ENCODE data around the gene ESYT3.

Gene ESYT3

DNA sequence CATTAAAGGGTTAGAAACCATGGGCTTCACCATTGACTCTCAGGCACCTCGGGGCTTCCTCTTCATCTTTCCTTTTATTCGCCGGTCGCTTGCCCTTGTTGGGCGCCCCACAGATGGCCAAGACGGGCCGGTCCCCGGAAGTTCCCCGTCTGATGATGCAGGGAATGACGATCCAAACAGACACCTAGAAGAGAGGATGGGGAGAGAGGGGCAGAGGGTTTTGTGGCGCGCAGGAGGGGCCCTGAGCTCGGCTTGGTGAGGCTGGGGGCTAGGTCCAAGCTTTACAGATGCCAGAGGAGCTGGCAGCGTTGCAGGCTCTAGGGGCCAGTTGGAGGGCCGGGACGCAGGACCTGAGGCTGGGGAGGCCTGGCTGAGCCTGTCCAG lies 532 bp upstream of the ESYT3 start:
- no peak for TF ChIP-seq ZFX (IDR thresholded peaks at IDR 0.05)
- TF ChIP-seq, protein P1, sequence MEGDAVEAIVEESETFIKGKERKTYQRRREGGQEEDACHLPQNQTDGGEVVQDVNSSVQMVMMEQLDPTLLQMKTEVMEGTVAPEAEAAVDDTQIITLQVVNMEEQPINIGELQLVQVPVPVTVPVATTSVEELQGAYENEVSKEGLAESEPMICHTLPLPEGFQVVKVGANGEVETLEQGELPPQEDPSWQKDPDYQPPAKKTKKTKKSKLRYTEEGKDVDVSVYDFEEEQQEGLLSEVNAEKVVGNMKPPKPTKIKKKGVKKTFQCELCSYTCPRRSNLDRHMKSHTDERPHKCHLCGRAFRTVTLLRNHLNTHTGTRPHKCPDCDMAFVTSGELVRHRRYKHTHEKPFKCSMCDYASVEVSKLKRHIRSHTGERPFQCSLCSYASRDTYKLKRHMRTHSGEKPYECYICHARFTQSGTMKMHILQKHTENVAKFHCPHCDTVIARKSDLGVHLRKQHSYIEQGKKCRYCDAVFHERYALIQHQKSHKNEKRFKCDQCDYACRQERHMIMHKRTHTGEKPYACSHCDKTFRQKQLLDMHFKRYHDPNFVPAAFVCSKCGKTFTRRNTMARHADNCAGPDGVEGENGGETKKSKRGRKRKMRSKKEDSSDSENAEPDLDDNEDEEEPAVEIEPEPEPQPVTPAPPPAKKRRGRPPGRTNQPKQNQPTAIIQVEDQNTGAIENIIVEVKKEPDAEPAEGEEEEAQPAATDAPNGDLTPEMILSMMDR (conservative IDR thresholded peaks at IDR 0.05): no peak
- peak overlapping the region; percentile 63 for H3K27ac ChIP-seq

DNA sequence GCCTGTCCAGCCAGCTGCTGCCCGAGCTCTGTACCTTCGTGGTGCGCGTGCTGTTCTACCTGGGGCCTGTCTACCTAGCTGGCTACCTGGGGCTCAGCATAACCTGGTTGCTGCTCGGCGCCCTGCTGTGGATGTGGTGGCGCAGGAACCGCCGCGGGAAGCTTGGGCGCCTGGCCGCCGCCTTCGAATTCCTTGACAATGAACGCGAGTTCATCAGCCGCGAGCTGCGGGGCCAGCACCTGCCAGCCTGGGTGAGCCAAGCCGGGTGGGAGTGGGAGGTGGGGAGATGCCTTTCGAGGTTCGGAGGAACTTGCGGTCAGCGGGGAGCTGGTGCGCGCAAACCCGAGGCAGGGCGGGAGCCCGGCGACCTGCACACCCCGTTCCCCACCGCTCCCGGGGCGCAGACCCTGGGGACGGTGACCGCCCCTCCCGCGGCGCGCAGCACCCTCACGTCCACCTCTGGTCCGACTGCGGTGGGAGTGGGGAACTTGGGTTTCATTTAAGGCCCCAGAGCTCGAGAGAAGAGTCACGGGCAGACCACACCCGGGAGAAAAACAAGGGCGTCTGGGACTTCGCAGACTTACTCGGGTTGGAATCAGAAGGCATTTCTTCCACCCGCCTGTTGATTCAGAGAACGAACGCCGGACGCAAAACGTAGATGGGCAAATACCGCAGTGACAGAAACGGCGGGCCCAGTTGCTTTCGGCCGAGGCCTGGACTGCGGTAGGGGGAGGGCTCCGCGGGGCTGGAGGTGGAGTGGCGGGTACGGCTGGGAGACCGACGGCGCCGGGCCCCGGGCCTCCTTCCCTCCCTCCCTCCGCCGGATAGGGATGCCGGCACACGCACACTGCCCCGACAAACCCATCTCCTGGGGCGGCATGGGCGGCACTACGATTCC lies 708 bp downstream of the ESYT3 start:
- peak overlapping the region; percentile 63 for H3K27ac ChIP-seq
- TF ChIP-seq ZFX (IDR thresholded peaks at IDR 0.05): no peak
- TF ChIP-seq, protein P1 (conservative IDR thresholded peaks at IDR 0.05): no peak

DNA sequence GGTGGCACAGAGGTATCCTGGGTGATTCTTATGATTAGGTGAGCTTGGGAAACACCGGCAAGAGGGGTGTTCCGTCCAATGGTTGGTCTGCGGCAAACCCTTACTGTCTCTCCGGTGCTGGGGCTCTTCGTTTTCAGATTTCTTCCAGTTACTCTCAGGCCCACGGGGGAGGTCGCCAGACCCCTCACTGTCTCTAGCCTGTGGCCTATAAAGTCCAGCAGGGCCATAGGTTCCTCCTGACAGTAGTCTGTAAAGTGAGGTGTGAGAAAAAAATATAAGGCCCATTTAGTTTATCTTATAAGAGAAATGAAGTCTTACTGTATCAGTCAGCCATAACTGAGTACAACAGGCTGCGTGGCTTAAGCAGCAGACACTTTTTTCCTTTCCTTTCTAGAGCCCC lies 1.4 kb downstream of the ESYT3 start:
- TF ChIP-seq, protein P1 (conservative IDR thresholded peaks at IDR 0.05): no peak
- TF ChIP-seq ZFX (IDR thresholded peaks at IDR 0.05): no peak

DNA sequence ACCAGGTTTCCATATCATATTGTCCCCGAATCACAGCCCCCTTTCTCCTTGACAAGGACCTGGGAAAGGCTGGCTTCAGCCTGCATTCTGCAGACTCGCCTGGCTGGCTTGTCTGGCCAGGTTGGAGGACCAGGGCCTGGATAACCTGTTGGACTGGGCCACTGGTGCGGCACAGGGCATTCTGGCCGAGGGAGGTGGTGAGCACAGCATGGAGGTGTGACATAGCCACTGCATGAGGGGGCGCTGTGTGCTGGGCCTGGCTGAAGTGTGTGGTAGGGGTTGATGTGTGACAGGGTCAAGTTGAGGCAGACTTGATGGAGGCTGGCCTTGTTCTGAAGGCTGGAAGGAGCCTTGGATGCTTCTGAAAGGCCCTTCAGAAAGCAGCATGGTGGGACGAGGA lies 2.9 kb downstream of the ESYT3 start:
- H3K27ac ChIP-seq: no peak overlapping the region
- no peak for TF ChIP-seq ZFX (IDR thresholded peaks at IDR 0.05)
- TF ChIP-seq, protein P1 (conservative IDR thresholded peaks at IDR 0.05): no peak

More for the DNA sequence above, 1.4 kb downstream of the ESYT3 start:
- H3K27ac ChIP-seq: no peak overlapping the region

DNA sequence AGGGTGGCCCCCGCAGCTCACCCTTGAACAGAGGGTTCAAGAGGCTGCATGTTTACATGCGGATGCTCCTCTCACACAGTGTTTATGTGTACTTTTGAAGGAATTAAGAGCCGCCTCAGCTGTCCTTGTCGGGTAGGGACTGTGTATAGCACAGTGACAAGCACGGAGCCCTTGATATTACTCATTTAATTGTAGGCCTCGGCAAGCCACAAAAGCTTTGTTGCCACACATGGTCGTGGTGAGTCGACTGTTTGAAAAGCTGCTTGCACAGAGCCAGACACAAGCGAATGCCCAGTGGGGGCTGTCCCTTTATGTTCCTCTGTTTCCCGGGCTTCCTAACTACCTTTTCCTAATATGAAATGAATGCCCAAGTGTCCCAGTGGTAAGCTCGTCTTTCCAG lies 4.5 kb downstream of the ESYT3 start:
- TF ChIP-seq ZFX (IDR thresholded peaks at IDR 0.05): no peak
- TF ChIP-seq, protein P1 (conservative IDR thresholded peaks at IDR 0.05): no peak

DNA sequence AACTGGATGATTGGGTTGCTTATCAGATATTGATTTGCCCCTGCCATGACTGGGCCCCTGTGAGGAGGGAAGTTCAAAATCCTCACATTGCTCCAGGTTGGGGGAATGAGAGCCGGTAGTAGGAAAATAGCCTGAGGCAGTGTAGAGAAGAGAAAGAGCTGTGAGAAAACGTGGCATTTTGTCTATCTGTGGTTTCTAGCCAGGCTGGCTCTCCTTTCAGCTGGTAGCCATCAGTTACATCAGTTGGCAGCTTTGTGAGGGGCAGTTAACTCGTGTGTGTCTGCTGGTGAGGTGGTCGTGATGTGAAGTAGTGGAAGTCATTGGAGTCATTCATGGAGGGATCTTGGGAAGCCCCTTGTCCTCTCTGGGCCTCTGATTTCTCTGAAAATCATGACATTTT lies 5.2 kb downstream of the ESYT3 start:
- TF ChIP-seq, protein P1 (conservative IDR thresholded peaks at IDR 0.05): no peak
- TF ChIP-seq ZFX (IDR thresholded peaks at IDR 0.05): no peak
- no peak overlapping the region for H3K27ac ChIP-seq

More for the DNA sequence above, 4.5 kb downstream of the ESYT3 start:
- no peak overlapping the region for H3K27ac ChIP-seq

DNA sequence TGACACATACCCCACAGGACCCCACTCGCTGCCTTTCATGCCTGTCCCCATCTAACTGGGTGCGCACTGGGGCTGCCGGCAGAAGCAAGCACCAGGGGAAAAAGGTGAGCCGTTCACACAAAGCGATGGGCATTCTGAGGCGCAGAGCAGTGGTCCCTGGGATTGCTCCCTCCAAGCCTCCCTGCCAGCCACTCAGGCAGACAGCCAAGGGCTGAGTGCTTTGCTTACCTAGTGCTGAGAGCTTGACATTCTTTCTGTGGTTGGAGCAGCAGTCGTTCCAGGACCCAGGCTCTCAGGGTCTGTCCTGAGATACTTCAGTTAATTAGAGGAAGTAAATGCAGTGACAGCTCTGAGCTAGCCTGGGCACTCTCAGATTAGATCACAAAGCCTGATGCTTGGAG lies 5.7 kb downstream of the ESYT3 start:
- TF ChIP-seq, protein P1 (conservative IDR thresholded peaks at IDR 0.05): no peak
- TF ChIP-seq ZFX (IDR thresholded peaks at IDR 0.05): no peak
- no peak overlapping the region for H3K27ac ChIP-seq

Measured in C4-2B (cell line).